Panc1 (cell line): ENCODE data around the gene ENOSF1. TPM values are rescaled to one million over a fixed set of nuclear protein-coding genes. Genes with fewer than 3 reads are reported as not detected.

Experiments
- ATAC-seq: fragments of 200-7000 bp; cut with Tn5 transposase; 2 replicates; pipeline ENCODE4 v1.9.1; 2020; ENCODE audit warnings: mild to moderate bottlenecking, moderate library complexity
- BruUV-seq: library from RNA; stranded (reverse); fragments of 400-500 nt; replicated peaks from 2 replicates; lab custom pipeline; 2021; lab: Mats Ljungman, UMichigan
- CTCF ChIA-PET: fragments of 300-600 bp; sonication (Branson Sonifier 250); formaldehyde crosslinking; loops from one replicate; lab custom pipeline; 2022; ENCODE audit warnings: antibody characterized with exemption; lab: Charles Lee
- POLR2A ChIA-PET: fragments of 300-600 bp; sonication (Branson Sonifier 250); formaldehyde crosslinking; loops from one replicate; lab custom pipeline; 2022; ENCODE audit warnings: antibody characterized with exemption; lab: Charles Lee
- DNase-seq: peaks from one replicate; pipeline ENCODE4 v3.0.0-alpha.2; 2010; ENCODE audit warnings: low read depth, low spot score
- H3K27ac ChIP-seq: 2 replicates; pipeline ENCODE4 v1.5.1; 2011; ENCODE audit warnings: mild to moderate bottlenecking, low read length, inconsistent platforms
- H3K27me3 ChIP-seq: fragments of 200-500 bp; sonication (Bioruptor generic); 2 replicates; pipeline ENCODE4 v1.6.0; 2014; ENCODE audit warnings: low read length, inconsistent platforms; ENCODE audit not compliant: control insufficient read depth, insufficient read depth
- H3K36me3 ChIP-seq: fragments of 200-500 bp; sonication (Bioruptor generic); 2 replicates; pipeline ENCODE4 v1.5.1; 2014; ENCODE audit warnings: inconsistent platforms, mild to moderate bottlenecking, low read length, moderate library complexity; ENCODE audit not compliant: control insufficient read depth, insufficient read depth
- H3K4me1 ChIP-seq: 2 replicates; pipeline ENCODE4 v1.5.1; 2011; ENCODE audit warnings: inconsistent platforms, mild to moderate bottlenecking, low read length, moderate library complexity; ENCODE audit not compliant: control insufficient read depth, insufficient read depth
- H3K4me3 ChIP-seq, 2 experiments: 2 replicates each; pipeline ENCODE4 v1.5.1; 2011 to 2012; ENCODE audit warnings: low read depth in 2 of 2, low read length in 2 of 2, mild to moderate bottlenecking in 2 of 2, inconsistent platforms in 1 of 2, moderate library complexity in 1 of 2
- H3K9me3 ChIP-seq: fragments of 200-500 bp; sonication (Bioruptor generic); 2 replicates; pipeline ENCODE4 v1.5.1; 2014; ENCODE audit warnings: low read depth, mild to moderate bottlenecking, inconsistent platforms, low read length, moderate library complexity; ENCODE audit not compliant: control insufficient read depth, insufficient read depth
- POLR2AphosphoS5 ChIP-seq: IDR thresholded peaks from 2 replicates; pipeline ENCODE4 v1.6.1; 2012; ENCODE audit warnings: mild to moderate bottlenecking, low read depth, low read length, moderate library complexity
- SIN3A ChIP-seq: IDR thresholded peaks from 2 replicates; pipeline ENCODE4 v1.6.1; 2012; ENCODE audit warnings: low read depth, mild to moderate bottlenecking, low read length, moderate library complexity, borderline replicate concordance; ENCODE audit not compliant: insufficient read depth
- TCF7L2 ChIP-seq: IDR thresholded peaks from 2 replicates; pipeline ENCODE4 v1.6.1; 2011; ENCODE audit warnings: mild to moderate bottlenecking, low read depth, low read length, inconsistent platforms
- in situ Hi-C: cut with HindIII; loops from 2 replicates; pipeline ENCODE4 v1.10.0; 2016; ENCODE audit warnings: low sequenced_read_pairs, low pct_unique_long_range_greater_than_20kb
- intact Hi-C: fragments of 100-400 bp; cut with micrococcal nuclease; formaldehyde crosslinking; loops from one replicate; pipeline ENCODE4 v1.10.0; 2022; ENCODE audit not compliant: unreplicated experiment
- total RNA-seq: library from RNA; stranded (reverse); gene quantifications from one replicate; pipeline ENCODE4 v1.2.1, GENCODE V29; 2021; ENCODE audit not compliant: unreplicated experiment
- TF ChIP-seq, protein P1 (sequence below): fragments of 450-650 bp; IDR thresholded peaks from 2 replicates; pipeline ENCODE4 v1.5.1; 2017; ENCODE audit warnings: mild to moderate bottlenecking
- TF ChIP-seq, protein P2 (sequence below), 2 experiments: IDR thresholded peaks; 2 replicates each; pipeline ENCODE4 v1.6.1; 2011 to 2012; ENCODE audit warnings: low read depth in 2 of 2, control low read depth in 1 of 2, low read length in 1 of 2, mild to moderate bottlenecking in 1 of 2, moderate library complexity in 1 of 2; ENCODE audit not compliant: insufficient read depth in 1 of 2

ENOSF1 gene
- total RNA-seq, 1 experiment from 2014 or later: 53.7 TPM

DNA sequence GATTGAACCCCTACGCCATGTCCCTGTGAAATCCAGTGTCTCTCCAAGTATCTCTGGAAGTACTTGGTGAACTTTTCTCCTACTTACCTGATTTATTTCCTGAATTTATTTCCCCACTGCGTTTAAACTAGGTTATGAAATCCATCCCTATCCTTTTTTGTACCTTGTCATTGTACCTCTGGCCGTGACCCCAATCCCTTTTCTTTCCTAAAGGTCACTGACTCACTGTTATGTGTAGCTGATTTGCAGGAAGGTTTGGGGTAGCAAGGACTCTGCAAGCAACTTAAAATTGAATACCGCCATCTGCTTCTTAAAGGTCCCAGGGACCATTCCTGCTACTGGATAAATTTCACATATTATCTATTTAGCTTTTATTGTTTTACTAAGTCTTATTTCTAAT is 4.6 kb upstream of the ENOSF1 start:
- Histone ChIP-seq H3K27me3 (no peaks in the 10 kb centered on the region), H3K4me1 (no peaks in the 10 kb centered on the region), H3K27ac (no peak overlapping the region), H3K36me3 (no peaks in the 10 kb centered on the region; the same call in 1 of the 2 replicates), H3K9me3 (no peaks in the 10 kb centered on the region), H3K4me3 (no peak overlapping the region)
- POLR2A ChIA-PET: no interaction called here
- CTCF ChIA-PET: no interaction called here
- intact Hi-C loops (loop anchor here (10.0 kb wide), 2 partner anchors 92 to 118 kb away; no protein-coding TSS in a partner anchor), in situ Hi-C loops (no loop called here)
- TF ChIP-seq SIN3A (no peak), TCF7L2 (no peak), POLR2AphosphoS5 (no peak)
- TF ChIP-seq, protein P1, sequence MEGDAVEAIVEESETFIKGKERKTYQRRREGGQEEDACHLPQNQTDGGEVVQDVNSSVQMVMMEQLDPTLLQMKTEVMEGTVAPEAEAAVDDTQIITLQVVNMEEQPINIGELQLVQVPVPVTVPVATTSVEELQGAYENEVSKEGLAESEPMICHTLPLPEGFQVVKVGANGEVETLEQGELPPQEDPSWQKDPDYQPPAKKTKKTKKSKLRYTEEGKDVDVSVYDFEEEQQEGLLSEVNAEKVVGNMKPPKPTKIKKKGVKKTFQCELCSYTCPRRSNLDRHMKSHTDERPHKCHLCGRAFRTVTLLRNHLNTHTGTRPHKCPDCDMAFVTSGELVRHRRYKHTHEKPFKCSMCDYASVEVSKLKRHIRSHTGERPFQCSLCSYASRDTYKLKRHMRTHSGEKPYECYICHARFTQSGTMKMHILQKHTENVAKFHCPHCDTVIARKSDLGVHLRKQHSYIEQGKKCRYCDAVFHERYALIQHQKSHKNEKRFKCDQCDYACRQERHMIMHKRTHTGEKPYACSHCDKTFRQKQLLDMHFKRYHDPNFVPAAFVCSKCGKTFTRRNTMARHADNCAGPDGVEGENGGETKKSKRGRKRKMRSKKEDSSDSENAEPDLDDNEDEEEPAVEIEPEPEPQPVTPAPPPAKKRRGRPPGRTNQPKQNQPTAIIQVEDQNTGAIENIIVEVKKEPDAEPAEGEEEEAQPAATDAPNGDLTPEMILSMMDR: no peak
- TF ChIP-seq, protein P2, sequence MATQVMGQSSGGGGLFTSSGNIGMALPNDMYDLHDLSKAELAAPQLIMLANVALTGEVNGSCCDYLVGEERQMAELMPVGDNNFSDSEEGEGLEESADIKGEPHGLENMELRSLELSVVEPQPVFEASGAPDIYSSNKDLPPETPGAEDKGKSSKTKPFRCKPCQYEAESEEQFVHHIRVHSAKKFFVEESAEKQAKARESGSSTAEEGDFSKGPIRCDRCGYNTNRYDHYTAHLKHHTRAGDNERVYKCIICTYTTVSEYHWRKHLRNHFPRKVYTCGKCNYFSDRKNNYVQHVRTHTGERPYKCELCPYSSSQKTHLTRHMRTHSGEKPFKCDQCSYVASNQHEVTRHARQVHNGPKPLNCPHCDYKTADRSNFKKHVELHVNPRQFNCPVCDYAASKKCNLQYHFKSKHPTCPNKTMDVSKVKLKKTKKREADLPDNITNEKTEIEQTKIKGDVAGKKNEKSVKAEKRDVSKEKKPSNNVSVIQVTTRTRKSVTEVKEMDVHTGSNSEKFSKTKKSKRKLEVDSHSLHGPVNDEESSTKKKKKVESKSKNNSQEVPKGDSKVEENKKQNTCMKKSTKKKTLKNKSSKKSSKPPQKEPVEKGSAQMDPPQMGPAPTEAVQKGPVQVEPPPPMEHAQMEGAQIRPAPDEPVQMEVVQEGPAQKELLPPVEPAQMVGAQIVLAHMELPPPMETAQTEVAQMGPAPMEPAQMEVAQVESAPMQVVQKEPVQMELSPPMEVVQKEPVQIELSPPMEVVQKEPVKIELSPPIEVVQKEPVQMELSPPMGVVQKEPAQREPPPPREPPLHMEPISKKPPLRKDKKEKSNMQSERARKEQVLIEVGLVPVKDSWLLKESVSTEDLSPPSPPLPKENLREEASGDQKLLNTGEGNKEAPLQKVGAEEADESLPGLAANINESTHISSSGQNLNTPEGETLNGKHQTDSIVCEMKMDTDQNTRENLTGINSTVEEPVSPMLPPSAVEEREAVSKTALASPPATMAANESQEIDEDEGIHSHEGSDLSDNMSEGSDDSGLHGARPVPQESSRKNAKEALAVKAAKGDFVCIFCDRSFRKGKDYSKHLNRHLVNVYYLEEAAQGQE (IDR thresholded peaks at IDR 0.05; ENCODE audit: insufficient read depth in 1 of 2, low read depth in 2 of 2, low read length in 1 of 2): no peak
- ATAC-seq: no peak
- DNase-seq: no peak
- no TSS peak for BruUV-seq

DNA sequence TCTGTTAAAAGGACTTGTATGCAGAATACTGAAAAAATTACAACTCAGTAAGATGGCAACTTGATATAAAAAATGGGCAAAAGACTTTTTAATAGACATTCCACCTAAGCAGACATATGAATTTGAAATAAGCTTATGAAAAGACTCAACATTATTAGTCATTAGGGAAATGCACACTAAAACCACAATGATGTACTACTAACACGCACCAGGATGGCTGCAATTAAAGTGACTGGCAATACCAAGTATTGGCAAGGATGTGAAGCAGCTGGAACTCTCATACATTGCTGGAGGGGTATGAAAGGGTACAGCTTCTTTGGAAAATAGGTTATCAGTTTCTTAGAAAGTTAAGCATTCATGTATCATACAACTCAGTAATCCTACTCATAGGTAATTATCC is 3.2 kb upstream of the ENOSF1 start:
- in situ Hi-C loops: no loop called here
- DNase-seq (no peak), ATAC-seq (no peak)
- POLR2A ChIA-PET: no interaction called here
- Histone ChIP-seq H3K27ac (no peak overlapping the region), H3K4me1 (peaks cover 6% of the 10 kb centered on the region; the same call in 1 of the 2 replicates), H3K4me3 (no peak overlapping the region), H3K9me3 (no peaks in the 10 kb centered on the region), H3K27me3 (no peaks in the 10 kb centered on the region), H3K36me3 (no peaks in the 10 kb centered on the region; the same call in 1 of the 2 replicates)
- intact Hi-C loops: loop anchor here (10.0 kb wide), 2 partner anchors 91 to 119 kb away; no protein-coding TSS in a partner anchor
- CTCF ChIA-PET: no interaction called here
- TF ChIP-seq, protein P2 (IDR thresholded peaks at IDR 0.05; ENCODE audit: insufficient read depth in 1 of 2, low read depth in 2 of 2, low read length in 1 of 2): no peak
- no peak for TF ChIP-seq POLR2AphosphoS5
- no peak for TF ChIP-seq TCF7L2
- TF ChIP-seq, protein P1: no peak
- BruUV-seq: no TSS peak
